ENCODE data around the gene EXT2. TPM values are rescaled to one million over a fixed set of nuclear protein-coding genes. Genes with fewer than 3 reads are reported as not detected.

The EXT2 gene
- total and polyA plus RNA-seq, 2 donors from 2014 or later, result 29.8 to 54.1 TPM

DNA sequence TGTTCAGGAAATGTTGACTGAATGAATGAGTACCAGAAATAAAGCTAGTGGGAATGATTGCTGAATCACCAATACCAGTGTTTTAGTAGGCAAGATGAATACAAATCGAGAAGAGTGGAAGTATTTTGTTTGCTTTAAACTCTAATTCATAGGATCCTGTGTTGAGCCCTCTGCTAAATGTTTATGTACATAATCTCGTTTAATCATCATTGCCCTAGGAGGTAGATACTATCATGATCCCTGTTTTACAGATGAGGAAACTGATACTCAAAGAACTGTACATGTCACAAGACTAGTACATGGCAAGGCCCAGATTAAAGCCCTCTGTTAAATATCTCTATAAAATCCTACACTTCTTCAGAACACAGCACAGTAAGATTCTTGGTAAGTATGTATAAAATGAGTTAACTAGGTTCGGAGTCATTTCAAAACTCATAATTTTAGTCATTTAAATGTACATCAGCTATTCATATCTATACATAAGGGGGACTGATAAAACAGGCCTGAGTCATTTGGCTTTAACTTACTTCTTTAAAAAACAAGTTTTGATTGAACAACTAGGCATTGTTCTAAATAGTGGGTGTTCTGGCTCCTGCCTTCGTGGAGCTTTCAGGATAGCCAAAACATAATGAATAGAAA, 97.1 kb downstream of the EXT2 start:
- Histone ChIP-seq H3K9me3 (ENCODE audit: control insufficient read depth in 2 of 3, insufficient read depth in 1 of 3, low read length in 3 of 3) (peaks cover 0 to 17% (median 0%) of the 10 kb centered on the region in 3 donors), H3K36me3 (ENCODE audit: control insufficient read depth in 2 of 3, insufficient read depth in 3 of 3, low read length in 3 of 3) (no peaks in the 10 kb centered on the region), H3K27me3 (ENCODE audit: control insufficient read depth, insufficient read depth, low read length) (no peaks in the 10 kb centered on the region), H3K9ac (ENCODE audit: low read length in 3 of 3) (no peak overlapping the region), H3K4me1 (ENCODE audit: control insufficient read depth in 2 of 3, insufficient read depth in 2 of 3, low read depth in 1 of 3, low read length in 3 of 3) (peaks cover 0 to 7% (median 0%) of the 10 kb centered on the region in 3 donors), H3K4me3 (ENCODE audit: low read length in 3 of 3) (no peak overlapping the region), H3K27ac (ENCODE audit: low read depth in 2 of 2, low read length in 2 of 2) (no peak overlapping the region)
- intact Hi-C loops (cut with DNase I), result no loop called here
- DNase-seq, result no peak
- FAIRE-seq, result no peak
- TF ChIP-seq, protein P1, sequence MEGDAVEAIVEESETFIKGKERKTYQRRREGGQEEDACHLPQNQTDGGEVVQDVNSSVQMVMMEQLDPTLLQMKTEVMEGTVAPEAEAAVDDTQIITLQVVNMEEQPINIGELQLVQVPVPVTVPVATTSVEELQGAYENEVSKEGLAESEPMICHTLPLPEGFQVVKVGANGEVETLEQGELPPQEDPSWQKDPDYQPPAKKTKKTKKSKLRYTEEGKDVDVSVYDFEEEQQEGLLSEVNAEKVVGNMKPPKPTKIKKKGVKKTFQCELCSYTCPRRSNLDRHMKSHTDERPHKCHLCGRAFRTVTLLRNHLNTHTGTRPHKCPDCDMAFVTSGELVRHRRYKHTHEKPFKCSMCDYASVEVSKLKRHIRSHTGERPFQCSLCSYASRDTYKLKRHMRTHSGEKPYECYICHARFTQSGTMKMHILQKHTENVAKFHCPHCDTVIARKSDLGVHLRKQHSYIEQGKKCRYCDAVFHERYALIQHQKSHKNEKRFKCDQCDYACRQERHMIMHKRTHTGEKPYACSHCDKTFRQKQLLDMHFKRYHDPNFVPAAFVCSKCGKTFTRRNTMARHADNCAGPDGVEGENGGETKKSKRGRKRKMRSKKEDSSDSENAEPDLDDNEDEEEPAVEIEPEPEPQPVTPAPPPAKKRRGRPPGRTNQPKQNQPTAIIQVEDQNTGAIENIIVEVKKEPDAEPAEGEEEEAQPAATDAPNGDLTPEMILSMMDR (IDR thresholded peaks at IDR 0.05; ENCODE audit: borderline replicate concordance, extremely low read depth, insufficient read depth), result no peak

GRCh38 chr11:44193856-44194255, 98.4 kb downstream of the EXT2 start:
- no peaks in the 10 kb centered on the region for H3K36me3 ChIP-seq (ENCODE audit: control insufficient read depth in 2 of 3, insufficient read depth in 3 of 3, low read length in 3 of 3)
- intact Hi-C loops (cut with DNase I), result no loop called here
- TF ChIP-seq, protein P1 (IDR thresholded peaks at IDR 0.05; ENCODE audit: borderline replicate concordance, extremely low read depth, insufficient read depth), result no peak
- FAIRE-seq (no peak), DNase-seq (no peak)
- H3K9ac ChIP-seq (ENCODE audit: low read length in 3 of 3), result no peak overlapping the region
- peaks cover 0 to 7% (median 0%) of the 10 kb centered on the region in 3 donors for H3K4me1 ChIP-seq (ENCODE audit: control insufficient read depth in 2 of 3, insufficient read depth in 2 of 3, low read depth in 1 of 3, low read length in 3 of 3)
- no peak overlapping the region for H3K4me3 ChIP-seq (ENCODE audit: low read length in 3 of 3)
- no peak overlapping the region for H3K27ac ChIP-seq (ENCODE audit: low read depth in 2 of 2, low read length in 2 of 2)
- peaks cover 0 to 5% (median 0%) of the 10 kb centered on the region in 3 donors for H3K9me3 ChIP-seq (ENCODE audit: control insufficient read depth in 2 of 3, insufficient read depth in 1 of 3, low read length in 3 of 3)
- no peaks in the 10 kb centered on the region for H3K27me3 ChIP-seq (ENCODE audit: control insufficient read depth, insufficient read depth, low read length)

DNA sequence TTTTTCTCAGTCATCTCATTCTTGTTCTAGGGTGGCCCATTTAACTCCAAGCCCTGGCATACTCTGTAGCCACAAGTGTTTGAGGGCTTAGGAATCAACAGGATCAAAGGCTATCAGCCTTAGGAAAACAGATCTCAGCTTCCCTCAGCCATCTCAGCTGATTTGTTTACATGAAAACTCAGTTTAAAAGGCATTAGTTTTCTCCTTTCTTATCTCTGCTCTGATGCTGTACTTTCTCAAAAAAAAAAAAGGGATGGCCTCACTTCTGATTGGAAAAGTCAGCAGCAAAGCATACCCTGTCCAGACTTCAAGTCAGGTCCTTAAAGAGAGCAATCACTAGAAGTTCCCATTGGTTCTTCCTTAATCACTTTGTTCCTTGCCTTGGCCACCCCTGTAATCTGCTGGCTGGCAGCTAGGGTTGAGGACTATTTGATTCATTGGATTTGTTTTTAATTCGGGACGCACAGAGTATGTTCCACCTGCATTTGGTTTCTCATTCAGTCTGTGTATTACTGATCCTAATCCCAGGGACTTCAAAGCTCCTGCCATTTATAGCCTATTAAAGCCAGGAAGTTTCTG, 102.8 kb downstream of the EXT2 start:
- intact Hi-C loops (cut with DNase I), result no loop called here
- Histone ChIP-seq H3K9ac (ENCODE audit: low read length in 3 of 3) (no peak overlapping the region), H3K36me3 (ENCODE audit: control insufficient read depth in 2 of 3, insufficient read depth in 3 of 3, low read length in 3 of 3) (no peaks in the 10 kb centered on the region), H3K9me3 (ENCODE audit: control insufficient read depth in 2 of 3, insufficient read depth in 1 of 3, low read length in 3 of 3) (no peaks in the 10 kb centered on the region), H3K4me1 (ENCODE audit: control insufficient read depth in 2 of 3, insufficient read depth in 2 of 3, low read depth in 1 of 3, low read length in 3 of 3) (peaks cover 0 to 6% (median 2%) of the 10 kb centered on the region in 3 donors), H3K27ac (ENCODE audit: low read depth in 2 of 2, low read length in 2 of 2) (no peak overlapping the region), H3K4me3 (ENCODE audit: low read length in 3 of 3) (no peak overlapping the region), H3K27me3 (ENCODE audit: control insufficient read depth, insufficient read depth, low read length) (no peaks in the 10 kb centered on the region)
- FAIRE-seq (no peak), DNase-seq (no peak)
- TF ChIP-seq, protein P1 (IDR thresholded peaks at IDR 0.05; ENCODE audit: borderline replicate concordance, extremely low read depth, insufficient read depth), result no peak

Data from kidney (tissue), 14 donors.